ENCODE results near the gene GDF7. TPM values are rescaled to one million over a fixed set of nuclear protein-coding genes. Genes with fewer than 3 reads are reported as not detected.

Gene GDF7
- polyA plus RNA-seq, 1 of the 3 experiments (the other 2 are of a cell fraction), result 0.02 TPM

DNA sequence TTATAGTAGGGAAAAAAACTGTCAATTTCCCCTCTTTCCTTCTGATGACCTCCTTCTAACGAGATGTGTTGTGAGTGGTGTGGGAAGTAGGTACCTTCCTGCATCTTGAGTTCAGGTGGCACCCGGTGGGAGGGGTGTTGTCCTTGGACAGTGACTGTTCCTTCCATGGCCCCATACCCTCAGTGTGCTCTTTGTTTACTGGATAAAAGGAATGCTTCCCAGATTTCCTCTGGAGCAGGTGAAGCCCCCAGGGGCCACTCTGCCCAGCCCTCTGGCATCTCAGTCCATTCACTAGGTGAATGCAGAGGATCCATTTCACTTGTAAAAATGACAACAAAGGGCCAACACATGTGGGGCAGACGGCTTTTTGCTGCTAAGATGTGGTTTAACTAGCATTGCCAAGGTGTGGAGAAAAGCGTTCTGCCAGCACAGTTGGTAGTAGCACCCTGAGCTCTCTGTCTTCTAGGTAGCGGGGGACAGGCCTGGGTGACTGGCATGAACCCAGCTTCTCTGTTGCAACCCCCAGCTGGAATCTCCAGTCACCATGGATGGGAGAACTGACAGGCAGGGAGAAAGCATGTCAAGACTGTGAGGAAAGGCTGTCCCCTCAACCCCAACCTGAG lies 6.9 kb downstream of the GDF7 start (continued):
- TF ChIP-seq, protein P1, sequence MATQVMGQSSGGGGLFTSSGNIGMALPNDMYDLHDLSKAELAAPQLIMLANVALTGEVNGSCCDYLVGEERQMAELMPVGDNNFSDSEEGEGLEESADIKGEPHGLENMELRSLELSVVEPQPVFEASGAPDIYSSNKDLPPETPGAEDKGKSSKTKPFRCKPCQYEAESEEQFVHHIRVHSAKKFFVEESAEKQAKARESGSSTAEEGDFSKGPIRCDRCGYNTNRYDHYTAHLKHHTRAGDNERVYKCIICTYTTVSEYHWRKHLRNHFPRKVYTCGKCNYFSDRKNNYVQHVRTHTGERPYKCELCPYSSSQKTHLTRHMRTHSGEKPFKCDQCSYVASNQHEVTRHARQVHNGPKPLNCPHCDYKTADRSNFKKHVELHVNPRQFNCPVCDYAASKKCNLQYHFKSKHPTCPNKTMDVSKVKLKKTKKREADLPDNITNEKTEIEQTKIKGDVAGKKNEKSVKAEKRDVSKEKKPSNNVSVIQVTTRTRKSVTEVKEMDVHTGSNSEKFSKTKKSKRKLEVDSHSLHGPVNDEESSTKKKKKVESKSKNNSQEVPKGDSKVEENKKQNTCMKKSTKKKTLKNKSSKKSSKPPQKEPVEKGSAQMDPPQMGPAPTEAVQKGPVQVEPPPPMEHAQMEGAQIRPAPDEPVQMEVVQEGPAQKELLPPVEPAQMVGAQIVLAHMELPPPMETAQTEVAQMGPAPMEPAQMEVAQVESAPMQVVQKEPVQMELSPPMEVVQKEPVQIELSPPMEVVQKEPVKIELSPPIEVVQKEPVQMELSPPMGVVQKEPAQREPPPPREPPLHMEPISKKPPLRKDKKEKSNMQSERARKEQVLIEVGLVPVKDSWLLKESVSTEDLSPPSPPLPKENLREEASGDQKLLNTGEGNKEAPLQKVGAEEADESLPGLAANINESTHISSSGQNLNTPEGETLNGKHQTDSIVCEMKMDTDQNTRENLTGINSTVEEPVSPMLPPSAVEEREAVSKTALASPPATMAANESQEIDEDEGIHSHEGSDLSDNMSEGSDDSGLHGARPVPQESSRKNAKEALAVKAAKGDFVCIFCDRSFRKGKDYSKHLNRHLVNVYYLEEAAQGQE (IDR thresholded peaks at IDR 0.05; ENCODE audit: low read depth, low read length), result no peak
- no peak for TF ChIP-seq MEF2A (IDR thresholded peaks at IDR 0.05; ENCODE audit: borderline replicate concordance, low read depth)

DNA sequence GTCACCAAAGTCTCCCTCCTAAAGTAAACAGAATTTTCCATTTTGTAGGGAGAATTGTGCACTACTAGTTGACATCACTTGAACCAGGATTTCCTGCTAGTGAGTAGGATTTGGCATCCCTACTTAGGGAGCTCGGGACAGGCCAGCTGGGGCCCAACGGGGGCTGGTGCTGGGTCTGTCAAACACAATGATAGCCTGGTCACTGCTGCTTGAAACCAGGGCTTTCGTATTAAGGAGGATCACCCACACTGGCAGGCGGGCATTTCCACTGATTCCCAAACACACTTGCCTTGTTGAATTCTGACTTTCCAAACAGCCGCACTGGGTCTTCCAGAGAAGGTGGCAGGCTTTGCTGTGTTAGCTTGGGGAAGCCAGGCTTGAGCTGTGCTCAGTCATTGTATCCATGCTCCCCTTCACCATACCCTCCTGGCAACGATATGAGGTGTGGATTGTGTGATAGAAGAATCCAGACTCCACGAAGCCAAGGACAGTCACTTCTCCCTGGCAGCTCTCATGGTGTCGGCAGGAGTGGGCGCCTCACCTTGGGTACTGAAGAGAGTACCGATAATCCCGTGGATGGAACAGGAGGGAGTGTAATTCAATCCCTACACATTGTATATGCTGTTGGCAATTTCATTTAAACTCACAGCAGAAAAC lies 7.5 kb downstream of the GDF7 start:
- no peak overlapping the region for H3K9ac ChIP-seq
- H3K9me2 ChIP-seq, result no peaks in the 10 kb centered on the region
- H3K4me3 ChIP-seq (ENCODE audit: low read depth in 2 of 2, low read length in 1 of 2), result no peak overlapping the region
- CTCF ChIA-PET, result interaction anchor here (0.6 to 10.2 kb wide), 9 partner anchors 11 to 353 kb away, joined by 3 to 232 read pairs (median 4); partner anchors contain the start of genes GDF7 and LDAH
- TF ChIP-seq, protein P2, sequence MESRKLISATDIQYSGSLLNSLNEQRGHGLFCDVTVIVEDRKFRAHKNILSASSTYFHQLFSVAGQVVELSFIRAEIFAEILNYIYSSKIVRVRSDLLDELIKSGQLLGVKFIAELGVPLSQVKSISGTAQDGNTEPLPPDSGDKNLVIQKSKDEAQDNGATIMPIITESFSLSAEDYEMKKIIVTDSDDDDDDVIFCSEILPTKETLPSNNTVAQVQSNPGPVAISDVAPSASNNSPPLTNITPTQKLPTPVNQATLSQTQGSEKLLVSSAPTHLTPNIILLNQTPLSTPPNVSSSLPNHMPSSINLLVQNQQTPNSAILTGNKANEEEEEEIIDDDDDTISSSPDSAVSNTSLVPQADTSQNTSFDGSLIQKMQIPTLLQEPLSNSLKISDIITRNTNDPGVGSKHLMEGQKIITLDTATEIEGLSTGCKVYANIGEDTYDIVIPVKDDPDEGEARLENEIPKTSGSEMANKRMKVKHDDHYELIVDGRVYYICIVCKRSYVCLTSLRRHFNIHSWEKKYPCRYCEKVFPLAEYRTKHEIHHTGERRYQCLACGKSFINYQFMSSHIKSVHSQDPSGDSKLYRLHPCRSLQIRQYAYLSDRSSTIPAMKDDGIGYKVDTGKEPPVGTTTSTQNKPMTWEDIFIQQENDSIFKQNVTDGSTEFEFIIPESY (IDR thresholded peaks at IDR 0.05; ENCODE audit: borderline replicate concordance, low read depth), result no peak
- no peak for TF ChIP-seq SMC3 (IDR thresholded peaks at IDR 0.05; ENCODE audit: low read depth, low read length)
- TF ChIP-seq TCF12 (IDR thresholded peaks at IDR 0.05), result no peak
- TF ChIP-seq, protein P3, sequence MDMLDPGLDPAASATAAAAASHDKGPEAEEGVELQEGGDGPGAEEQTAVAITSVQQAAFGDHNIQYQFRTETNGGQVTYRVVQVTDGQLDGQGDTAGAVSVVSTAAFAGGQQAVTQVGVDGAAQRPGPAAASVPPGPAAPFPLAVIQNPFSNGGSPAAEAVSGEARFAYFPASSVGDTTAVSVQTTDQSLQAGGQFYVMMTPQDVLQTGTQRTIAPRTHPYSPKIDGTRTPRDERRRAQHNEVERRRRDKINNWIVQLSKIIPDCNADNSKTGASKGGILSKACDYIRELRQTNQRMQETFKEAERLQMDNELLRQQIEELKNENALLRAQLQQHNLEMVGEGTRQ (IDR thresholded peaks at IDR 0.05; ENCODE audit: borderline replicate concordance, low read depth, low read length), result no peak
- no peak for TF ChIP-seq SIN3A (IDR thresholded peaks at IDR 0.05; ENCODE audit: borderline replicate concordance, low read depth, low read length)
- no peak for TF ChIP-seq NRF1 (IDR thresholded peaks at IDR 0.05; ENCODE audit: low read depth, low read length)
- TF ChIP-seq ELF1 (IDR thresholded peaks at IDR 0.05), result no peak
- no peak for TF ChIP-seq RCOR1 (IDR thresholded peaks at IDR 0.05; ENCODE audit: low read length)
- no peak overlapping the region for H3K4me2 ChIP-seq
- no peak for DNase-seq
- no peaks in the 10 kb centered on the region for H3K9me3 ChIP-seq
- no peaks in the 10 kb centered on the region for H4K20me1 ChIP-seq (ENCODE audit: insufficient read depth)
- no peak overlapping the region for H2AFZ ChIP-seq (ENCODE audit: low read depth)
- peak overlapping the region in 1 of 2 experiments; percentile 45; a peak in 1 of 4 replicates for H3K27ac ChIP-seq (ENCODE audit: low read depth in 2 of 2, low read length in 1 of 2)
- H3K79me2 ChIP-seq (ENCODE audit: insufficient read depth), result no peaks in the 10 kb centered on the region
- POLR2A ChIA-PET, result no interaction called here
- H3K36me3 ChIP-seq (replicated peaks in 1 of 2; ENCODE audit: control insufficient read depth in 1 of 2, insufficient read depth in 2 of 2, low read length in 1 of 2), result peaks cover 0 to 8% of the 10 kb centered on the region in 2 experiments
- peaks cover 5 to 12% of the 10 kb centered on the region in 2 experiments; a peak in 3 of 4 replicates for H3K4me1 ChIP-seq (ENCODE audit: control insufficient read depth in 1 of 2, insufficient read depth in 2 of 2, low read depth in 1 of 2, low read length in 1 of 2)
- H3K27me3 ChIP-seq (ENCODE audit: insufficient read depth), result peaks cover 24% of the 10 kb centered on the region
- H3F3A ChIP-seq (replicated peaks; ENCODE audit: insufficient read depth), result peaks cover 6% of the 10 kb centered on the region
- WGBS (ENCODE audit: low lambda C conversion rate), result 81% methylated on average over 11 of the region's 11 CpGs
